ENCODE data around the gene ERAL1. TPM values are rescaled to one million over a fixed set of nuclear protein-coding genes. Genes with fewer than 3 reads are reported as not detected.

ERAL1 gene
- total and polyA plus RNA-seq, 2 of the 13 experiments (the other 11 are each of a cell fraction or from before 2014, with no cell fraction given) = 46.9 to 72.2 TPM

GRCh38 chr17:28901866-28902818, 47.3 kb downstream of the ERAL1 start (continued):
- TF ChIP-seq ATF2 (CRISPR knock-in tag; IDR thresholded peaks at IDR 0.05) = no peak; the same call in 1 of the 2 replicates
- no peak for TF ChIP-seq ZNF616 (CRISPR knock-in tag; IDR thresholded peaks at IDR 0.05; ENCODE audit: low read depth)
- peak; percentile 78 for TF ChIP-seq HNRNPLL (IDR thresholded peaks at IDR 0.05; ENCODE audit: low read depth, low read length, poor library complexity, severe bottlenecking)
- no peak for TF ChIP-seq ZNF337 (CRISPR knock-in tag; IDR thresholded peaks at IDR 0.05; ENCODE audit: borderline replicate concordance, low read depth)
- no peak for TF ChIP-seq NFKB2 (CRISPR knock-in tag; IDR thresholded peaks at IDR 0.05; ENCODE audit: borderline replicate concordance)
- TF ChIP-seq THRA (CRISPR knock-in tag; IDR thresholded peaks at IDR 0.05; ENCODE audit: borderline replicate concordance) = peak; percentile 49; the same call in 1 of the 2 replicates
- TF ChIP-seq, protein P1, sequence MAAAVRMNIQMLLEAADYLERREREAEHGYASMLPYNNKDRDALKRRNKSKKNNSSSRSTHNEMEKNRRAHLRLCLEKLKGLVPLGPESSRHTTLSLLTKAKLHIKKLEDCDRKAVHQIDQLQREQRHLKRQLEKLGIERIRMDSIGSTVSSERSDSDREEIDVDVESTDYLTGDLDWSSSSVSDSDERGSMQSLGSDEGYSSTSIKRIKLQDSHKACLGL (CRISPR knock-in tag; IDR thresholded peaks at IDR 0.05) = no peak; the same call in 1 of the 2 replicates
- TF ChIP-seq ZNF749 (CRISPR knock-in tag; IDR thresholded peaks at IDR 0.05; ENCODE audit: borderline replicate concordance) = no peak
- TF ChIP-seq, protein P2, sequence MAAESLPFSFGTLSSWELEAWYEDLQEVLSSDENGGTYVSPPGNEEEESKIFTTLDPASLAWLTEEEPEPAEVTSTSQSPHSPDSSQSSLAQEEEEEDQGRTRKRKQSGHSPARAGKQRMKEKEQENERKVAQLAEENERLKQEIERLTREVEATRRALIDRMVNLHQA (CRISPR knock-in tag; IDR thresholded peaks at IDR 0.05) = no peak
- no peak; the same call in 1 of the 2 replicates for TF ChIP-seq TBX2 (CRISPR knock-in tag; IDR thresholded peaks at IDR 0.05; ENCODE audit: borderline replicate concordance)
- TF ChIP-seq, protein P3, sequence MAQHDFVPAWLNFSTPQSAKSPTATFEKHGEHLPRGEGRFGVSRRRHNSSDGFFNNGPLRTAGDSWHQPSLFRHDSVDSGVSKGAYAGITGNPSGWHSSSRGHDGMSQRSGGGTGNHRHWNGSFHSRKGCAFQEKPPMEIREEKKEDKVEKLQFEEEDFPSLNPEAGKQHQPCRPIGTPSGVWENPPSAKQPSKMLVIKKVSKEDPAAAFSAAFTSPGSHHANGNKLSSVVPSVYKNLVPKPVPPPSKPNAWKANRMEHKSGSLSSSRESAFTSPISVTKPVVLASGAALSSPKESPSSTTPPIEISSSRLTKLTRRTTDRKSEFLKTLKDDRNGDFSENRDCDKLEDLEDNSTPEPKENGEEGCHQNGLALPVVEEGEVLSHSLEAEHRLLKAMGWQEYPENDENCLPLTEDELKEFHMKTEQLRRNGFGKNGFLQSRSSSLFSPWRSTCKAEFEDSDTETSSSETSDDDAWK (CRISPR knock-in tag; IDR thresholded peaks at IDR 0.05) = no peak

All from HepG2 (cell line).